GM19099 (cell line): ENCODE measurements around the gene GNA15.

Experiments used
- POLR2A ChIP-seq: IDR thresholded peaks from 3 replicates; pipeline ENCODE4 v1.6.1; 2011; ENCODE audit warnings: low read depth; ENCODE audit not compliant: insufficient read length; ENCODE audit errors: extremely low read depth

Gene GNA15

GRCh38 chr19:3100747-3101730, 34.8 kb upstream of the GNA15 start:
- no peak for TF ChIP-seq POLR2A

- no peak for TF ChIP-seq POLR2A
These were observed 33.3 kb upstream of the GNA15 start for GRCh38 chr19:3102239-3103140.

GRCh38 chr19:3104708-3104983, 31.2 kb upstream of the GNA15 start:
- TF ChIP-seq POLR2A = no peak

DNA sequence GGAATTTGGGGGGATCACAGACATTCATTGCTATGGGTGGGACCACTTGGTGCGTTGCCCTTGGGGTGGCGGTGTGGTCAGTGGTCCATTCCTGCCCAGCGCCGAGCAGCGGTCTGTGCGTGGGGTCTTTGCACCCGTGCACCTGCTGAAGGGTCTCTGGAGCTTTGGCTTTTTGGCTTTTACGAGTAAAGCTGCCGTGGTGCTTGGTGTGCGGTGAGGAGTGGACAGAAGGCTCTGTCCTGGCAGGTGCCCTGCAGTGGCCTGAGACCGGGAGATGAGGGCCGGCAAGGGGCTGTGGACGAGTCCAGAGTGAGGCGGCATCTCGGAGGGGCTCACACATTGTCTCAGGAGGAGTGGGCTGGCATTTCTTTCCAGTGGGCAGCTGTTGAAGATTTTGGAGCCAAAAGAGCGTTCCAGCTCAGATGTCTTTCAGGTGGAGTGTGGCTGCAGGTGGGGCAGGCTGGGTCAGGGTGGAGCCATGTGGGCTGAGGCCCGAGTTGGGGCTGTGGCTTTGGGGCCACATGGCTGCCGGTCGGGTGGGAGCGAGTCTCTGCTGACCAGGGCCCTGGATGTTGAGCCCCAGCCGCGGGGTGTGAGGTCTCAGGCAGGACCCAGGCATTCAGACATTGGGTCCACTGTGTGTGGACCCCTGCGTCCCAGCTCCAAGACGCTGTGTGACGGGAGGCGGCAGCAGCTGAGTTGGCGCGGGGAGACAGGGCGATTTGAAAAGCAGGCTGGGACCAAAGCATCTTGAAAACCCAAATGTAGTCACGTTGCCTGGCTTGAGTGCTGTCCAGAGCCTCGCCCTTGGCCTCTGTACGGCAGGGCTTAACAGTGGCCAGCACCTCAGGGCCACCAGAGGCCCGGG, 30.0 kb upstream of the GNA15 start:
- TF ChIP-seq POLR2A = no peak

GRCh38 chr19:3106509-3107141, 29.2 kb upstream of the GNA15 start:
- TF ChIP-seq POLR2A = no peak

GRCh38 chr19:3107658-3108057, 28.2 kb upstream of the GNA15 start:
- no peak for TF ChIP-seq POLR2A

DNA sequence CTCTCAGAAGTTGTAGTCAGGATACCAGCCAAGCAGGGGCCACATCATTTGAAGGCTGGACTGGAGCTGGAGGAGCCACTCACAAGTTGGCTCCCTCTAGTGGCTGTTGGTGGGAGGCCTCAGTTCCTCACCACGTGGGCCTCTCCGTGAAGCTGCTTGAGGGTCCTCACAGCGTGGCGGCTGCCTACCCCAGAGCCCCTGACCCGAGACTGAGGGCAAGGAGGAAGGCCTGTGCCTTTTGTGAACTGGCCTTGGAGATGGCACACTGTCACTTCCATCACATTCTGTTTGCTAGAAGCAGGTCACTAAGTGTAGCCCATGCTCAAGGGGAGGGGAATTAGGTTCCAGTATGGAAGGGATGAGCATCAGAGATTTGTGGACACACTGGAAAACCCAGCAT, 27.1 kb upstream of the GNA15 start:
- TF ChIP-seq POLR2A = no peak

DNA sequence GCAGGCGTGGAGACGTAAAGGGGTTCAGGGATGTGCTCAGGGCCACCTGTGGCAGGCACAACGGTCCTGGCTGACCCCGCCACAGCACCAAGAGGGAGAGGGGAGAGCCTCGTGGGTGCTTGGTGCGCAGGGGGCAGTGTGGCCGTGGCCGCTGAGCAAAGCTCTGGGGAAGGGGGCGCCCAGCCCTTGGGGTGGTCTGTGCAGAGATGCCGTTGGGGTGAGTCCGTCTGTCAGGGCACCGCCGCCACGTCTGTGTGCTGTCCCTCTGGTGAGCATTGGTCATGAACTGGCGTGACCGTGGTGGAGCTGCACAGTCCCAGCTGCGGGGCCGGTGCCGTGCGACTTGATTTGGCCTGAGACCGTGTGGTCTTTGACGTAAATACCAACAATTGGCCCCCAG, 26.3 kb upstream of the GNA15 start:
- no peak for TF ChIP-seq POLR2A

DNA sequence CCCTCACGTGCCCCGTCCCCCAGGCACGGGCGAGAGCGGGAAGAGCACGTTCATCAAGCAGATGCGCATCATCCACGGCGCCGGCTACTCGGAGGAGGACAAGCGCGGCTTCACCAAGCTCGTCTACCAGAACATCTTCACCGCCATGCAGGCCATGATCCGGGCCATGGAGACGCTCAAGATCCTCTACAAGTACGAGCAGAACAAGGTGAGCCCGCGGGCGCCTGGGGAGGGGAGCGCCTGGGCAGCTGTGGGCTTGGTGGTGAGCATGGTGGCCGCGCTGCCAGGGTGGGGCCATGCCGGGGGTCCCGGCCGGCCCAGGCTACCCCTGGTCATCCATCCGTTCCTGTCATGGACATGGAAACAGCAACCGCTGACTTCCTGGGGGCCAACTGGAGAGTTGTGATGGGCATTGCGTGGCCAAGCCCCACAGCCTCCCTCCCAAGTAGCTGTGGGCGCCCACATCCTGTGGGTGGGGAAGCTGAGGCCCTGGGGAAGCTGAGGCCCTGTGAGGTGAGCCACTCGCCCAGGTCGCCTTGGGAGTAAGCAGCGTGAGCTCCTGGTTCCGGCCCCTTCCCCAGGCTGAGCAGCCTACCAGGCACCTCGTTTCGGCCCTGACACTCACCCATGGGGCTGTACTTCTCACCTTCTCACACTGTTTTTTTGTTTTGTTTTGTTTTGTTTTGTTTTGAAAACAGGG, 25.6 kb upstream of the GNA15 start:
- no peak for TF ChIP-seq POLR2A

GRCh38 chr19:3111586-3112247, 24.1 kb upstream of the GNA15 start:
- no peak for TF ChIP-seq POLR2A

DNA sequence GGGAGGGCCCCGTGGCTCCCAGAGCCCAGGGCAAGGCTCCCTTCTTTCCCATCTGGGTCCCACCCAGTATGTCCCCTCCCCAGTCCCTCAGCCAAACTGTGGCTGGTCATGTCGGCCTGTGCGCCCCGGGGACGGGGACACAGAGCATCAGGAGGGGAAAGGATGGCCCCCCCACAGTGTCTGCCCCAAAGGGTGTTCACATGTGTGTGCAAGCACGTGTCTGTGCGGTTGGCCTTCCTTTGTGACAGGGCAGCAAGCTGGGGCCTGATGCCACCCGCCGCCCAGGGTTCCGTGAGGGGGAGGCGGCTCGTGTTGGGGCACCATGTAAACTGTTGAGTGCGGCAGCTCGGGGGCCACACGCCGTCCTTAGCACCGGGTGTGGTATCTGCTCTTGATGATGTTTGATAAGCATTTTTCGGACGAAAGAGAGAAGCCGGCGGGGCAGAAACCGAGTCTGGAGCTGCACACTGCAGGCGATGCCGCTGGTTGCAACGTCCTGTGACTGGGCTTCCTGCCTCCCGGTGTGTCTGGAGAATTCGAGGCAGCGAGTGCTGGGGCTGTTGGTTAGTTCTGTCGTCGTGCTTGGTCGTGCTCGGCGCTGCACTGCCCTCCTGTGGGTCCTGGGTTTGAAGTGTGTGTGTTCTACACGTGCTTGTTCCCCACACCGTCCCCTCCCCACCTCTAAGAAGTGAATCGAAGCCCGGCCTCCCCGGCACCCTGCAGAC, 23.3 kb upstream of the GNA15 start:
- TF ChIP-seq POLR2A = no peak

DNA sequence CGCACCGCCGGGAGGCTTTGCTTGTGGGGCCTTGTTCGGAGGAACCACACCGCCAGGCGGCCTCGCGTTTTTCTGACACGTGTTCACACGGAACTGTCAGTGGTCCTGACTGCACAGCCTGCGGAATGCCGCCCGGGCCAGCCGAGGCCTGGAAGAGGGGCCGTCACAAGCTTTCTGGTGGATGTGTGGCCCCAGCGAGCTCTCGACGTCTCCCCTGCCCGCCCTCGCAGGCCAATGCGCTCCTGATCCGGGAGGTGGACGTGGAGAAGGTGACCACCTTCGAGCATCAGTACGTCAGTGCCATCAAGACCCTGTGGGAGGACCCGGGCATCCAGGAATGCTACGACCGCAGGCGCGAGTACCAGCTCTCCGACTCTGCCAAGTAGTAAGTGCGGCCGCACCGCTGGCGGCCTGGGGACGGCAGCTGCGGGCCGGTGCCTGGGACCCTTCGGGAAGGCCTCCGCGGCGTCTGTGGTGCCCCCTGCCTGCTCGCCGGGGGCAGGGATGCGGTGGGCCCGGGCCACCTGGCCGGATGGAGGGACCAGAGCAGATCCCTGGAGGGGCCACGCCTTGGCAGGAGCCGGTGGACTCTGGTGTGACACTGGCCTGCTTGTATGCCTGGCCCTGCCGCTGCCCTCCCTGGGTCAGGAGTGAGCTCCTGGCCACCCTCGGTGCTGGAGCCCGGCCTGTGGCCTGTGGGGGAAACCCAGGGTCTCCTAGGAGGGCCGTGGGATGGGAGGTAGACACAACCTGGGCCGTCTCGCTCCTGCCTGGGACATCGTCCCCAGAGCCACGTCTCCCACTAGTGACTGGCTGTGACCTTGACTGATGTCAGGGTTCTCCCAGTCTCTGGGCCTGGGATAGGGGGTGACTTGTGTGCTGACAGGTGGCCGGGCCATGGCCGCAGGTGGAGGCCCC, 22.5 kb upstream of the GNA15 start:
- no peak for TF ChIP-seq POLR2A
